Testis (tissue), 2 donors: ENCODE data around the gene TBC1D1.

Source experiments
- CTCF ChIP-seq, 3 experiments: fragments of 450-650 bp in 2 of 3; fragments of 200-600 bp in 1 of 3; sonication (generic) in 1 of 3; IDR thresholded peaks; one replicate each; pipeline ENCODE4 v1.5.1; 2016 to 2019; ENCODE audit warnings: antibody characterized with exemption in 3 of 3, mild to moderate bottlenecking in 2 of 3, moderate library complexity in 1 of 3
- POLR2A ChIP-seq: fragments of 450-650 bp; IDR thresholded peaks from one replicate; pipeline ENCODE4 v1.6.1; 2017; ENCODE audit warnings: antibody characterized with exemption, mild to moderate bottlenecking, moderate library complexity

GRCh38 chr4:37956941-37957340 is 66.1 kb downstream of the TBC1D1 start:
- TF ChIP-seq CTCF (IDR thresholded peaks at IDR 0.05) (no peak), POLR2A (no peak)
